HepG2 (cell line): ENCODE measurements around the gene SRRM1. TPM values are rescaled to one million over a fixed set of nuclear protein-coding genes. Genes with fewer than 3 reads are reported as not detected.

Source experiments
- CBX2 ChIP-seq, 2 experiments: fragments of 200-600 bp in 1 of 2; sonication (generic); formaldehyde crosslinking in 1 of 2; IDR thresholded peaks; 2 replicates each; pipeline versions ENCODE4 v1.7.0 to v1.8.1; 2018 to 2022; ENCODE audit warnings: low read depth in 2 of 2, low read length in 1 of 2, mild to moderate bottlenecking in 1 of 2, missing genetic modification reagents in 1 of 2
- FOXA1 ChIP-seq, 2 experiments: fragments of 450-650 bp in 1 of 2; sonication (generic) in 1 of 2; formaldehyde crosslinking in 1 of 2; IDR thresholded peaks; 2 replicates each; pipeline versions ENCODE4 v1.4.0 to v1.6.1; 2016 to 2020; ENCODE audit warnings: missing genetic modification reagents in 1 of 2
- FOXP4 ChIP-seq: sonication (generic); formaldehyde crosslinking; IDR thresholded peaks from 2 replicates; pipeline ENCODE4 v1.4.0; 2020; ENCODE audit warnings: missing genetic modification reagents
- HMGXB4 ChIP-seq, 2 experiments: sonication (generic) in 1 of 2; formaldehyde crosslinking in 1 of 2; IDR thresholded peaks; 2 replicates each; pipeline versions ENCODE4 v1.4.0 to v1.6.1; 2018 to 2020; ENCODE audit warnings: missing genetic modification reagents in 2 of 2, borderline replicate concordance in 1 of 2, low read depth in 1 of 2, mild to moderate bottlenecking in 1 of 2, missing biosample characterization in 1 of 2
- HNRNPH1 ChIP-seq: fragments of 200-400 bp; formaldehyde crosslinking; optimal IDR thresholded peaks from 2 replicates; pipeline ENCODE3; 2017; ENCODE audit warnings: mild to moderate bottlenecking, low read depth, low read length
- HNRNPK ChIP-seq: fragments of 200-400 bp; formaldehyde crosslinking; IDR thresholded peaks from 2 replicates; pipeline ENCODE4 v1.6.1; 2018; ENCODE audit warnings: low read length, low read depth, moderate library complexity, mild to moderate bottlenecking; ENCODE audit not compliant: poor library complexity, severe bottlenecking
- KAT8 ChIP-seq: IDR thresholded peaks from 2 replicates; pipeline ENCODE4 v1.6.1; 2016; ENCODE audit warnings: missing genetic modification reagents, missing compliant biosample characterization
- ZHX1 ChIP-seq: sonication (generic); formaldehyde crosslinking; IDR thresholded peaks from 2 replicates; pipeline ENCODE4 v1.8.1; 2022; ENCODE audit warnings: low read depth, mild to moderate bottlenecking, missing genetic modification reagents
- ZMYM2 ChIP-seq: sonication (generic); formaldehyde crosslinking; IDR thresholded peaks from 2 replicates; pipeline ENCODE4 v1.8.0; 2022; ENCODE audit warnings: mild to moderate bottlenecking, missing genetic modification reagents
- polyA plus RNA-seq, 8 experiments: library from polyadenylated mRNA; depleted of rRNA in 3 of 8; stranded (reverse) in 7 of 8; unstranded in 1 of 8; fragments of >200 nt; fragmentation: Illumina TruSeq in 4 of 8; extraction: Trizol in 4 of 8; gene quantifications; 2 replicates each; pipeline versions ENCODE4 v1.2.1 to v1.2.3, GENCODE V29; 2011 to 2016; ENCODE audit warnings: low read depth in 4 of 8, missing spikeins in 1 of 8, mixed read lengths in 1 of 8; ENCODE audit not compliant: insufficient read depth in 1 of 8
- total RNA-seq, 5 experiments: library from RNA; depleted of rRNA; stranded (reverse); fragments of >200 nt; fragmentation: Illumina TruSeq; extraction: Trizol; gene quantifications; 2 replicates each; pipeline ENCODE4 v1.2.3, GENCODE V29; 2016; ENCODE audit warnings: low read depth in 1 of 5
- TF ChIP-seq, protein P1 (sequence below): sonication (generic); formaldehyde crosslinking; IDR thresholded peaks from 2 replicates; pipeline ENCODE4 v1.9.0; 2021; ENCODE audit warnings: mild to moderate bottlenecking, missing genetic modification reagents
- TF ChIP-seq, protein P2 (sequence below): sonication (generic); formaldehyde crosslinking; IDR thresholded peaks from 2 replicates; pipeline ENCODE4 v1.5.0; 2020; ENCODE audit warnings: missing genetic modification reagents

The SRRM1 gene
- total and polyA plus RNA-seq, 2 of the 13 experiments (the other 11 are each of a cell fraction or from before 2014, with no cell fraction given), result 31.6 to 44.5 TPM

DNA sequence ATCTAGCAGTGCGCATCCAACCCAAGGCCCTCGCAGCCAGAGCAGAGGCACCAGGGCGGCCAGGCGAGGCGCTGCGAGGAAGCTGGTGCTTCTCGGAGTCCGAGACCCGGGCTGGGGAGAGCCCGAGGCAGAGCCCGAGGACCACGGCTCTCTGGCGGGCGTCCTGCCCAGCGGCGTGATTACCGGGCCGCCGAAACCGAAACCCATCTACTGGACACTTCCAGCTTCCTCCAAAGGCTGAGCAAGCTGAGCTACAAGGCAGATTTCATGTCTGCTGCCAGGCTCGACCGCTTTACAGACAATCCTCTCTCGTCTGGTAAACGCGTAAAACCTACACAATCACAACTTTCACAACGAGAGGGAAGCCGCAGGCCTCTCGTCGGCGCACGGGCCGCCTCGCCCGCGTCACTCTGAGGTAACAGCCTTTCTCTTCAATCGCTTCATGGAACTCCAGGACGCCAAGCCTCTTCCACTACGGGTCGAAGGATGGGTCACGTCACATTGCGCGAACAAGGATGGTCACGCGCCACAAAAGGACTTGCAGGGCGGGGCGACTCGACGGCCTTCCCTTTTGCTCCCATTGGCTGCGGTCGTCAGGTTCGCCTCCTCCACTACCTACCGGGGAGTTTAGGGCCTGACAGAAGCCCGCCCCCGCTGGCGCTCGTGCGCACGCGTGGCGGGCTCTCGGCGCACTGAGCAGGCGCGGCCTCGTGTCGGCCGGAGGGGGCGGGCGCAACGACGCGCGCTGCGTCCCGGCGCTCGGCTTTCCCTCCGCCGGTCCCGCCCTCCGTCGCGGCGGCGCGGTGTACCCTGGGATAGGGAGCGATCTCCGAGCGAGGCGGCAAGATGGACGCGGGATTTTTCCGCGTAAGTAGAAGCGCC lies at the start of gene SRRM1 (continued):
- TF ChIP-seq, protein P1, sequence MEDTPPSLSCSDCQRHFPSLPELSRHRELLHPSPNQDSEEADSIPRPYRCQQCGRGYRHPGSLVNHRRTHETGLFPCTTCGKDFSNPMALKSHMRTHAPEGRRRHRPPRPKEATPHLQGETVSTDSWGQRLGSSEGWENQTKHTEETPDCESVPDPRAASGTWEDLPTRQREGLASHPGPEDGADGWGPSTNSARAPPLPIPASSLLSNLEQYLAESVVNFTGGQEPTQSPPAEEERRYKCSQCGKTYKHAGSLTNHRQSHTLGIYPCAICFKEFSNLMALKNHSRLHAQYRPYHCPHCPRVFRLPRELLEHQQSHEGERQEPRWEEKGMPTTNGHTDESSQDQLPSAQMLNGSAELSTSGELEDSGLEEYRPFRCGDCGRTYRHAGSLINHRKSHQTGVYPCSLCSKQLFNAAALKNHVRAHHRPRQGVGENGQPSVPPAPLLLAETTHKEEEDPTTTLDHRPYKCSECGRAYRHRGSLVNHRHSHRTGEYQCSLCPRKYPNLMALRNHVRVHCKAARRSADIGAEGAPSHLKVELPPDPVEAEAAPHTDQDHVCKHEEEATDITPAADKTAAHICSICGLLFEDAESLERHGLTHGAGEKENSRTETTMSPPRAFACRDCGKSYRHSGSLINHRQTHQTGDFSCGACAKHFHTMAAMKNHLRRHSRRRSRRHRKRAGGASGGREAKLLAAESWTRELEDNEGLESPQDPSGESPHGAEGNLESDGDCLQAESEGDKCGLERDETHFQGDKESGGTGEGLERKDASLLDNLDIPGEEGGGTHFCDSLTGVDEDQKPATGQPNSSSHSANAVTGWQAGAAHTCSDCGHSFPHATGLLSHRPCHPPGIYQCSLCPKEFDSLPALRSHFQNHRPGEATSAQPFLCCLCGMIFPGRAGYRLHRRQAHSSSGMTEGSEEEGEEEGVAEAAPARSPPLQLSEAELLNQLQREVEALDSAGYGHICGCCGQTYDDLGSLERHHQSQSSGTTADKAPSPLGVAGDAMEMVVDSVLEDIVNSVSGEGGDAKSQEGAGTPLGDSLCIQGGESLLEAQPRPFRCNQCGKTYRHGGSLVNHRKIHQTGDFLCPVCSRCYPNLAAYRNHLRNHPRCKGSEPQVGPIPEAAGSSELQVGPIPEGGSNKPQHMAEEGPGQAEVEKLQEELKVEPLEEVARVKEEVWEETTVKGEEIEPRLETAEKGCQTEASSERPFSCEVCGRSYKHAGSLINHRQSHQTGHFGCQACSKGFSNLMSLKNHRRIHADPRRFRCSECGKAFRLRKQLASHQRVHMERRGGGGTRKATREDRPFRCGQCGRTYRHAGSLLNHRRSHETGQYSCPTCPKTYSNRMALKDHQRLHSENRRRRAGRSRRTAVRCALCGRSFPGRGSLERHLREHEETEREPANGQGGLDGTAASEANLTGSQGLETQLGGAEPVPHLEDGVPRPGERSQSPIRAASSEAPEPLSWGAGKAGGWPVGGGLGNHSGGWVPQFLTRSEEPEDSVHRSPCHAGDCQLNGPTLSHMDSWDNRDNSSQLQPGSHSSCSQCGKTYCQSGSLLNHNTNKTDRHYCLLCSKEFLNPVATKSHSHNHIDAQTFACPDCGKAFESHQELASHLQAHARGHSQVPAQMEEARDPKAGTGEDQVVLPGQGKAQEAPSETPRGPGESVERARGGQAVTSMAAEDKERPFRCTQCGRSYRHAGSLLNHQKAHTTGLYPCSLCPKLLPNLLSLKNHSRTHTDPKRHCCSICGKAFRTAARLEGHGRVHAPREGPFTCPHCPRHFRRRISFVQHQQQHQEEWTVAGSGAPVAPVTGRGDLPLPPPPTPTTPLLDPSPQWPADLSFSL (CRISPR knock-in tag), result peak; percentile 65; the same call in 1 of the 2 replicates
- TF ChIP-seq HMGXB4 (CRISPR knock-in tag; IDR thresholded peaks at IDR 0.05; ENCODE audit: borderline replicate concordance in 1 of 2, low read depth in 1 of 2) (peak; percentile 65 to 83; a peak in 2 of 4 replicates), HNRNPK (no peak), ZHX1 (peak; percentile 96), FOXP4 (CRISPR knock-in tag) (peak; percentile 72; the same call in 1 of the 2 replicates), ZMYM2 (CRISPR knock-in tag) (no peak), FOXA1 (IDR thresholded peaks at IDR 0.05) (no peak), FOXA1 (CRISPR knock-in tag; IDR thresholded peaks at IDR 0.05) (no peak), CBX2 (IDR thresholded peaks at IDR 0.05; ENCODE audit: low read depth, low read length) (no peak), CBX2 (CRISPR knock-in tag; IDR thresholded peaks at IDR 0.05; ENCODE audit: low read depth) (0 out of 2 replicates have a peak, but pooled peaks have one; percentile 83), HNRNPH1 (no peak), KAT8 (CRISPR knock-in tag) (peak; percentile 92)
- TF ChIP-seq, protein P2, sequence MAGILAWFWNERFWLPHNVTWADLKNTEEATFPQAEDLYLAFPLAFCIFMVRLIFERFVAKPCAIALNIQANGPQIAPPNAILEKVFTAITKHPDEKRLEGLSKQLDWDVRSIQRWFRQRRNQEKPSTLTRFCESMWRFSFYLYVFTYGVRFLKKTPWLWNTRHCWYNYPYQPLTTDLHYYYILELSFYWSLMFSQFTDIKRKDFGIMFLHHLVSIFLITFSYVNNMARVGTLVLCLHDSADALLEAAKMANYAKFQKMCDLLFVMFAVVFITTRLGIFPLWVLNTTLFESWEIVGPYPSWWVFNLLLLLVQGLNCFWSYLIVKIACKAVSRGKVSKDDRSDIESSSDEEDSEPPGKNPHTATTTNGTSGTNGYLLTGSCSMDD (CRISPR knock-in tag), result no peak
